ENCODE data around the gene ADGRL4.

- no peak for TF ChIP-seq CTCF (IDR thresholded peaks at IDR 0.05)
- no peak for TF ChIP-seq POLR2A (IDR thresholded peaks at IDR 0.05)
- no peak for TF ChIP-seq POLR2AphosphoS5 (IDR thresholded peaks at IDR 0.05)
- TF ChIP-seq EP300 (IDR thresholded peaks at IDR 0.05), result no peak
These were observed 126.3 kb downstream of the ADGRL4 start for GRCh38 chr1:78880223-78880622.

Measured in sigmoid colon (tissue), 4 donors.